HG03175 (cell line): ENCODE data around the gene PDP2.

ENCODE experiments used
- ATAC-seq: cut with Tn5 transposase; IDR thresholded peaks from one replicate; pipeline ENCODE4 v1.9.1; 2021; ENCODE audit warnings: mild to moderate bottlenecking, moderate library complexity; ENCODE audit not compliant: unreplicated experiment

Gene PDP2

DNA sequence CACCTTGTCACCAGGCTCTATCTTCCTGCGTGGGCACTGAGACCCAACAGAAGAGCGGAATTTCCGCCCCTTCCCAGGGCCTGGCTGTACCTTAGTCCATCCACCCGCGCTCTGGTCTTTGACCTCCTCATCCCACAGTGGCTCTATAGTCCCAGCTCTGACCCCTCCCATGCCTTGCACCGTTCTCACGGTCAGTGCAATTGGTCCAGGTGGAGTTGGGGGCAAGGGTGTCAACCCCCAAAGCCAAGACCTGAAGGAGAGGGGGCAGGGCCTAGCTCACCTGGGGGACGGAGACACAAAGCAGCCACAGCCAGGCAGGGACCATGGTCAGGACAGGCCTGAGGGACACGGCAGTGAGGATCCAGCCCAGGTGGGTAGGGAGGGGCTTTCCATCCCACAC, 37.4 kb downstream of the PDP2 start:
- no peak for ATAC-seq

DNA sequence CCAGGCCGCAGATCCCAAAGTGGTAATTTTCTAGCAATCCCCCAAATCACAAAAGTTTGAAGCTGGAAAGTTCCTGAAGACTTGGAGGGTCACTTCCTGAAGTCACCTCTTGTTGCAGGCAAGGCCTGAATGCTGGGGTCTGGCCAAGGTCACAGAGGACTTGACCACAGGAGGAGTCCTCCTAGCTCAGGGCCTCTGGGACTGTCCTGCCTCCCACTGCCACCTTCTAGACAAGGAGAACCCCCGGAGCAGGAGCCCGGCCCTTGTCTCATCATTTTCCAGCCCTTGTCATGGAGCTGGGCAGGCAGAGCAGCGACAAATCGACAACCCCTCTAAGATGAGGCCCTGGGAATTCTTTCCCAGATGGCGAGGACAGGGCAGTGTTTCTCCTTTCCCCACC, 38.0 kb downstream of the PDP2 start:
- ATAC-seq, result no peak

DNA sequence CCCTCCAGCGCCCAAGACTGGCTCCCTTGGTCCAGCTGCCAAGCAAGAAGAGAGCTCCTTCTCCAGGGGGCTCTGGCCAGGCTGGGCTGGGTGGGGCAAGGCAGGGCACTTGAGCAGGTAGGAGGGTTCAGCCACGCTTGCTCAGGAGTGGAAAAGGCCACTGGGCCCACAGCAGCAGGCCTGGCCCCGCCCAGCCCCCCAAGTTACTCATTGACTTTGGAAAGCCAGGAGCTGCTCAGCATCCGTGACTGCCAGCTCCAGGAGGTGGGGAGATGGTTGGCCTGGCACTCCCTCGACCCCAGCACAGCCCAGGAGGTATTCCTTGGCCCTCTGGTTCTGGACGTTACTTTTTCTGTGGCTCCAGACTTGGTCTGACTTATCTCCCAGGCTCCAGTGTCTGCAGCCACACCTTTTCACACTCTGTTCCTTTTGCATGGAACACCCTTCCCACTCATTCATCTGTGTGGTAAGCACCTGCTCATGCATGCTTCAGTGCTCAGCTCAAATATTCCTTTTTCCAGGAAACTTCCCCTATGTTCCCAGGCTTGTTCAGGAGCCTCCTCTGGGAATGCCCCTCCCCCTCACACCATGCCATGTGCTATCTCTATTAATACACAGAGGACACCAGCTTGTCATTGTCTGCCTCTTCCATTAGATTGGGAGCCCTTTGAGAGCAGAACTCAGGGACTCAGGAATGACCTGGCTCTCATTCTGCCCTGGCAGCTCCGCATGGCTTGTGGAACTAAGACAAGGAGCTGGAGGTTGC, 38.7 kb downstream of the PDP2 start, which contains the start of gene CDH16:
CDH16 (minus strand) TSS at position 83 of the 766 bp plus-strand sequence. CDS start 820 bp downstream, outside the sequence.
- no peak for ATAC-seq

DNA sequence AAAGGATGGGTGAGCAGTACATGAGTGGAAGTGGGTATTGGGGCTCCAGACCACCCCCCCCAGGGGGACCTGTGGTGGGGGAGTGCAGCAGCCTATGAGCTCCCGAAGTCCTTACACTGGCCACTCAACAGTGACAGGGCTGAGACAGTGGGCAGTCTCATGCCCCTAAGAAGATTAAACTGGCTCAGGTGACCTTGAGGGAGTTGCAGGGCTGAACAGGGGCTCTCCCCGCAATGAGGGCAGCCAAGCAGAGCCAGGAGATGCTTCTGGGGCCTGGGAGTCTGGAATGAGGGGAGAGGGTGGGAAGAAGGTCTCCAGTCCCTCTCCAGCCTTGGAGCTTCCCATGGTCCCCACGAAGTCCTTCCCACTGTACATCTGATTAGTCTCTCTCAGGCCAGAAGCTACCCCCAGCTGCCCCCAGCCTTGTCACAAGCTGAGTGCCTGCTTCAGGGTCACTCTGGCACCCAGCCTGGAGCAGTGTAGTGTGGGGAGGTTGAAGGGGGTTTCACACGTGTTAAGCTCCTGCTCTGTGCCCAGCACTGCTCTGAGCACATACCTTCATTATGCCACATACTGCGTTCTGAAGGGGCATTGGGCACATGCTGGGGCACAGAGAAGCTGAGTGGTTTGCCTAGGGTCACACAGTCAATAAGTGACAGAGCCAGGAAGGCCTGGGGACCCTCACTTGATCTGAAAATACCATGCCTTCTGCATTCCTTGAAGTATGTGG, 39.4 kb downstream of the PDP2 start:
- no peak for ATAC-seq

DNA sequence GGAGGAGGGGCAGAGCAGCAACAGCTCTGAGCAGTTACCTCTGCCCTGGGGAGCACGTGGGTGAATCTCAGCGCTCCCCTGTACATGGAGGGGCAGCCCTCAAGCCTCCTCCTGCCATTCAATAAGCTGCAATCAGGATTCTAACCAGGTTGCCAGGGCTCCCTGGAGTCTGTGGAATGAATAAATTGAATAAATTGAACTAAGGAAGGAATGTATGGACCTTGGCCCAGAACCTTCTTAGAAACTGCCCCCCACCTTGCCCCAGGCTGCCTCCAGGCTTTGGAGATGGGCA, 39.9 kb downstream of the PDP2 start:
- ATAC-seq, result no peak

DNA sequence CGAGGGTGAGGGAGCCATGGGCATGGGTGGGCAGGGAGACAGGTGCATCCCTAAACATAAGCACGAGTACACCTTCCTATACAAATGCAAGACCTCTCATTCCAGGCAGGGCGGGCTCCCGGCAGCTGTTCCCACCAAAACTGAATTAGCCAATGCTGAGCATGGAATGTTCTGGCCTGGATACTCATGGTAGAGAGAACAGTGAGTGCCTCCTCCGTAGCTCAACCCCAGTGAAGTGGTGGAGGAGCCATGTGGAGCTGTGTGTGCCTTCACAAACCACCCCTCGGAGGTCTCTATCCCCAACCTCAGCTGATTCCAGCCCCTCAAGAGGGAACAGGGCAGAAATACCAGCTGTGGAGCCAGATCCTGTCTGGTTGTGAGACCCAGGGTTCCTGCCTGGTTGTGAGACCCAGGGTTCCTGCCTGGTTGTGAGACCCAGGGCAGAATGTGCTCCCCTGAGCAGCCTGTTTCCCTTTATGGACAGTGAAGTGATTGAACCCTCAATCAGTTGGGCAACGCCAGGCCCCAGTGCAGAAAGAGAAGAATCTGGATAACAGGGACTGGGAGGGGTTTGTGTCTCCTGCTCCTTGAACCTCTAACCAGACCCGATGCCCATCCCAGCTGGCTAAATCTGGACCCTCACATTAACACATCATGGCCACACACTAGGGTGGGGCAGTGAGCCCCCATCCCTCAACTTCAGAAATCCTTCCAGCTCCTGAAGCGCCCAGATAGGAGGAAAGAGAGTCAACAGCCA, 40.8 kb downstream of the PDP2 start:
- no peak for ATAC-seq

DNA sequence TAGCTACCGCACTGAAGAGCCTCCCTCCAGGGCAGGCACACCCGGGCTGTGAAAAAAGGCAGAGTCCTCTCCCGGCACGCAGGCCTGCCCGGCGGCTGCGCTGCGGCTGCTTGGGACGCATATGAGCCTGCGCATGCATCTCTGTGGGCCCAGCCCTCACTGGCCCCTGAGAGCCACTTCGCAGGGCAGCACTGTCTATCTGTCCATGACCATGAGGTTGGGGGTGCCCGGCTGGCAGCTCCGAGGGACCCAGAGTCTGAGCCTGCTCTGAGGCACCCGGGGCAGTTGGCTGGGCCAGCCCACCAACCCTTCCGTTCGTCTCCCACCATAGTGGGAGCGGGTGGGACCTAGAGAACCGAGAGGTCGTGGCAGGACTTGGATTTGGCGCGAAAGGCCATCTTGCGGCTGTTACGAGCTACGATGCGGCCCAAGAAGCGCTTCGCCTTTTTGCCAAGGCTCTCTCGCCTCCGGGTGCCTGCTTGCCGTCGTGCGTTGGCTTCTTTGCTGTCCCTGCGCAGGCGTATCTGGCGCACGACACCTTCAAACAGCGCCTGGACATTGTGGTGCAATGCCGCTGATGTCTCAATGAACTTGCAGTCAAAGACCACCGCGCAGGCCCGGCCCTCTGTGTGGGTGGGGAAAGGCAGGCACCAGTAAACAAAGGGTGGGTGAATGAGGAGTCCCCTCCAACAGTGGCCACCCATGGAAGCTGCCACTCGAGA, 41.6 kb downstream of the PDP2 start:
- no peak for ATAC-seq

DNA sequence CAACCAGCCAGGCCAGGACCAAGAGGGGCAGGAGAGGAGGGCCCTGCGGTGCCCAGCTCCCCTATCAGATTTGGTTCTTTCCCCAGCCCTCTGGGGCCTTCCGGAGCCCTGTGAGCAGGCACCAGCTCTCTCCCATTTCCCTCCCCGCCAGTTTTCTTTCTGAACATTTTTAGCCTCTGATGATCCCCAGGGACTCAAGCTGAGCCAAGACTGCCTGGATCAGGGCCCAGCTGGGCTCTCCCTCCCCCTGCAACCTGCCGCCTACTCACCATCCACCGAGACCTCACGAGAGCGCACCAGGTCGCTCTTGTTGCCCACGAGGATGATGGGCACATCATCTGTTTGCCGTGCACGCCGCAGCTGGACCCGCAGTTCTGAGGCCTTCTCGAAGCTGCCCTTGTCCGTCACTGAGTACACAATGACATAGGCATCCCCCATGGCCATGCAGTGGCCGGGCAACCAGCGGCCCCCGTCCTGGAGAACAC, 43.0 kb downstream of the PDP2 start:
- ATAC-seq, result no peak

DNA sequence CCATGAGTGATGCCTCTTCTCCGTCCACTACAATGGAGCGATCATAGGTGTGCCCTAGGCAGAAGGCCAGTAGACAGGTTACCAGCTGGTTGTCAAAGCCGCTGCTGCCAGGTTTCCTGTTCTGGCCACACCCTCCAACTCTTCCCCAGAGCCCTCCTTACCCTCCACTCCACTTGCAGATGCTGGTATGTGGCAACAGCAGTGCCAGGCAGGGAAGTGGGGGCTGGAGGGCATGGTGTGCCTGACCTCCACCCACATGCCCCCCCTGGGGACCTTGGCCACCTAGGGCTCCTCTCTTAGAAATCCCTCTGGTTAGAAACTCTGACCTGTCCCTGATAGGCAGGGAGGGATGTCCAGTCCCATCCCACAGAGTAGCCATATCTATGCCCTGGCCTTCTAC, 43.6 kb downstream of the PDP2 start:
- no peak for ATAC-seq

DNA sequence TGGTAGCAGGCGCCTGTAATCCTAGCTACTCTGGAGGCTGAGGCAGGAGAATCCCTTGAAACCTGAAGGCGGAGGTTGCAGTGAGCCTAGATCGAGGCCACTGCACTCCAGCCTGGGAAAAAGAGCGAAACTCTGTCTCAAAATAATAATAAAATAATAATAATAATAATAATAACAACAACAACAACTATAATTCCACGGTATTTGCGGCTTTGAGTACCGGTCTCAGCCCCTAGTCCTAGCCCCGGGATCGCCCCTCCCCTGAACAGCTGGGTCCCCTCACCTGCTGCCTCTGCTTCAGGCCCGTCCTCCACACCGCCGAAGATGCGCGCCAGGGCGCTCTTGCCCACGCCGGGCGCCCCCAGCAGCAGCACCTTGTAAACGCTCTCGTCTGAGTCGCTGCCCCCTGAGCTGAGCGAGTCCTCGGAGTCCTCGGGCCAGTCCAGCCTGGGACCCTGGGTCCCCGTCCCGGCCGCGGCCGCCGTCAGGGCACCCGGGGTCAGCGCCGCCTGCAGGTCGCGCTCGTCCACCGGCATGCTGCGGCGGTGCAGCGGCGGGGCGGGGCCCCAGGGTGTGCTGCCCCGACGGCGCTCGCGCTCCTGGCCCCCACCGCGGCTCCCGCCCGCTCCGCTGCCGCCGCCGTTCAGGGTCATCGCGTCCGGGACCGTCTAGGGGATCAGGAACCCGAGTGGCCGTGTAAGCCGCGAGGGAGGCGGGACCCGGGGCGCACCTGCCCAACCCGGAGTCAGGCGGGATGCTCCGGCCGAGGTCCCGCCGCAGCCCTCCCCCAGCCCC, 44.4 kb downstream of the PDP2 start:
- no peak for ATAC-seq

DNA sequence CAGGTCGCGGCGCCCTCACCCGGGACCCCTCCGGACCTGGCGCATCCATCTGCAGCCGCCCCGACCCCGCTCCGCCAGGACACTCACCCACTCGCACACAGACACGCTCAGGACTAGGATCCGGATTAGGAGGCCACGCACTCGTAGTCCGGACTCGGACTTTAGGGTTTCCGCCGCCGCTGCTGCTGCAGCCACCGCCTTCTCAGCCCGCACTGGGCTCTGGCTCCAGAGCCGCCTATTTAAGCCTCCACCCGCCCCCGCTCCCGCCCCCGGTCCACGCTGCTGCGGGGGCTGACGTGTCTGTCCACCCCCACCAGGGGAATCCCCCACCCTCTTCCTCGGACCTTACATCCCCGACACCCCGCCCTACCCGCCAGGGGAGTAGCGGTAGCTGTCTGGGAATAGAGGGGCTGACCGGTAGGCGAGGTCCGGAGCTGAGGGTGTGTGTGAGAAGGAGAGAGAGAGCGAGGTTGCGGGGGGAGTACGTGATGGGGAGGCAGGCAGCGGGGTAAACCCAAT, 45.1 kb downstream of the PDP2 start, which contains the start of gene RRAD:
RRAD (minus strand) TSS at position 214 of the 519 bp plus-strand sequence. CDS start 356 bp downstream, outside the sequence.
- no peak for ATAC-seq

DNA sequence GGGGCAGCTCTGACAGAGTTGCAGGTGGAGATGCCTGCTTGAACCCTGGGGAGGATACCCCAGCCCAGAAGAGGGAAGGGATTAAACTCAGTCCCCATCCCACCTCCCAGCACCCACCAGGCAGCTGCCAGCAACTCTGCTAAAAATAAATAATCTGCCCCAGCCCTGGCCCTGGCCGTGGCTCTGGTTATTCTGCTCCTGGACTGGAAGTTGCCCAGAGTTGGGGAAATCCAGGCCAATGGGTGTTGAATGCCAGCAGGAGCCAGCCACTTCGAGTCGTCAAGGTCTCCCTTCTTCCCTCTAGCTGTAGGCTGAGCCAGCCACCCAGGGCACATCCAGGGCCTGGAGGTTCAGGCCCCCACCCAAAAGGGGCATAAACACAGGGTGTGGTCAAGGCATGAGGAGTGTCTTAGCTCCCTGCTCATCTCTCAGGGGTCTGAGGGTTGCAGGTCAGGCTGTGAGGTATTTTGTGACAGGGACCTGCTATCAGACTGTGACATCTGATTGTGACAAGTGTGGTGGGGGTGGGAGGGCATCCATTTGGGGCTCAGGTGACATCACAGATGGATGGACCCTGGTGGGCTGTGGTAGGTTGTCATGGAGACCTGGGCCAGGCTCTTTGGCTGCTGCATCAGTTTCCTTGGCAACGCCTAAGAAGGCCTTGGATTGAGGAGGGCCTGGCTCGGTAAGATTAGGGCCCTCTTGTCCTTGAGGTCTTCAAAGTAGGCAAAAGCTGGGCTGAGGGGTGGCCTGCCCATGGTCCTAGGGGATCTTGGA, 46.0 kb downstream of the PDP2 start:
- no peak for ATAC-seq

DNA sequence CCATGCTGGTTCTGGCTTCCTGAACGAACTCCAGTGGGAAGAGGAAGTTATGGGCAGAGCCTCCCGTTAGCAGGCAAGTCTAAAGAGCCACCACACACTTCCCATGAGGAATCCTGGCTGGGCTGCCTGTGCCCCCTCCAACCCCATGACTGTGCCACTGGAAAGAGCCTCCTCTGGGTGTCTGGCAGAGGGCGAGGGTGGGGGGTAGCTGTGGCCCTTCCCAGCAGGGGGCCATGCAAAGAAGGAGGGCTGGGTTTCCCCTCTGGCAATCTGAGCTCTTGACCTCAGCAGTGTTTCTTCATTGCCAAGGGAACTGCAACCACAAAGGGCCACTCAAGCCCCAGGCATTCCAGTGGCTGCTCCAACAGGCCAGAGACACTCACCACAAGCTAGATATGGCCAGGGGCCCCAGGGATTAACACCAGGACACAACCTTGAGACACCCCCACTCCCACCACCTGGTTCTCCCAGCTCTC, 46.7 kb downstream of the PDP2 start:
- no peak for ATAC-seq

DNA sequence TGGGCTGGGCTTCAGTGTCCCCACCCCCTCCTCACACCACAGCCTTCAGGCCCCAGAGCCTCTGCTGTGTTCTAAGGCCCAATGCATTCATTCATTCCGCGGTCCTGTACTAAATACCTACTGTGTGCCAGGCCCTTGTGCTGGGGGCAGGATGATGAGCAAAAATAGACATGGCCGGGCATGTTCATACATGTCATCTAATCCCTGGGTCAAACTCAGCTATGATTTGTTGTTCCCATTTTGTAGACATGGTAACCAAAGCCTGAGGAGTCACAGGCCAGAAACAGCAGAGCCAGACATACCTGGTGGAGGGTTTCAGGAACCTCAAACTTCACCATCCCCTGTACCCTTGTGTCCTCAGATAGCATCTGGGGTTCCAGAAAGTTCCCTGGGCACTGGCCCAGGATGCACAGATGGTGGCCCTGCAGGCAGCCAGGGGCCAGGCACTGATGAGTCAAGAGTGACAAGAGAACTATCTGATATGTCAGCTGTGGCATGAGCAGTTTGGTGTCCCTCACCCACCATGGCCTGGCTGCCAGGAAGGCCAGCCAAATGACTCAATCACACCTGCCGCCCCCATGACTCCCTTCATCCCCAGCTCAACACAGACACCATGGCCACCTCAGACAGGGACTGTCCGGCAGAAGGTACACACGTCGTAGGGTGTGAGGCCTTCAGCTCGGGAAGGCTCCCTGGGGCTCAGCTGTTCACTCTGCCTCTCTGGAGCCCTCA, 47.8 kb downstream of the PDP2 start:
- ATAC-seq, result no peak

DNA sequence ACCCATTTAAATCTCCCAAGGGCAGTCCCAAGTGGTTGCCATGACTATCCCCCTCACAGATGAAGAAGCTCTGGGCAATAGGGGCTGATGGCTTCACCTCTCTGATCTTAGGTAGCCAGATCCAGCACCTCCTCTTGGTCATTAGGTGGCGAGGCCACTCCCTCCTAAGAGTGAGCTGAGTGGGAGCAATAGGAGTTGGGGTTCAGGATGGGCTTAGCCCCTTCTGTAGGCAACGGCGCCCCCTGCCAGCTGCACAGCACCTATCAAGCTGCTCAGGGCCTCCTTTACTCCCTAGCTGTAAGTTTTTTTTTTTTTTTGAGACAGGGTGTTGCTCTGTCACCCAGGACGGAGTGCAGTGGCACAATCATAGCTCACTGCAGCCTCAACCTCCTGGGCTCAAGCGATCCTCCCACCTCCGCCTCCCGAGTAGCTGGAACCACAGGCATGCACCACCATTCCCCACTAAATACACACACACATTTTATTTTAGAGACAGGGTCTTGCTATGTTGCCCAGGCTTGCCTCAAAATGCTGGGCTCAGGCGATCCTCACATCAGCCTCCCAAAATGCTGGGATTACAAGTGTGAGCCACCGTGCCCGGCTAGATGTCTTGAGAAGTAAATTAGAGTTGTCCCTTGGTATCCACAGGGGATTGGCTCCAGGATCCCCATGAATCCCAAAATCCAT, 48.5 kb downstream of the PDP2 start:
- no peak for ATAC-seq

DNA sequence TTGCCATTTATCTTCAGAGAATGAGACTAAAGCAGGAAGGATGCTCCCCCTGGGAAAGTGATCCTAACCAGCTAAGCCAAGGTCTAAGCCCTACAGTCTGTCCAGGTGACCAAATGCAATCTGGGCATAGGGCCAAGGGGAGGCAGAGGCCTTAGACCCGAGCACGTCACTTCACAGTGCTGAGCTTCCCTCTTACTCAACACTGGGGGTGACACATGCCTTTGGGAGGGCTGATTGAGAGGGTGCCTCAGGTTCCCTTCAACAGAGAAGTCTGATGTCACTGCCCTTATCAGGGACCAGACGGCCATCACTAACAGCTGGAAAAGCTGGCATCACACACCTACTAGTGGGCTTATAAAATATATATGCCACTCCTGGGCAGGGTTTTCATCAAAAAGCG, 49.9 kb downstream of the PDP2 start:
- ATAC-seq, result no peak

DNA sequence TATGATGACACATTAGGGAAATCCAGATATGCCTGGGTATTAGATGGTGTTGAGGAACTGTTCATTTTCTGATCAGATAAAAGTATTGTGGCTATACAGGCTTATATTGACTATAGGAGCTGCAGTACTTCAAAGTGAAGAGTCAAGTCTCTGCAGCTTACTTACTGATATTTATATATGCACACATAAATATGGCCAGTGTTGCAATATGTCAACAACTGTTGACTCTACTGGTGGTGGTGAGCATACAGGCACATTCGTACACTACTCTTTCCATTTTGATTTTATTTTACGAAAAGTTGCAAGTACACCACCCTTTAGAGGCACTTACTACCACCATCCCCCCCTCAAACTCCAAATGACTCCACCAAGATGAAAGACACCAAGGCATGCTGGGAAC, 51.4 kb downstream of the PDP2 start:
- no peak for ATAC-seq

DNA sequence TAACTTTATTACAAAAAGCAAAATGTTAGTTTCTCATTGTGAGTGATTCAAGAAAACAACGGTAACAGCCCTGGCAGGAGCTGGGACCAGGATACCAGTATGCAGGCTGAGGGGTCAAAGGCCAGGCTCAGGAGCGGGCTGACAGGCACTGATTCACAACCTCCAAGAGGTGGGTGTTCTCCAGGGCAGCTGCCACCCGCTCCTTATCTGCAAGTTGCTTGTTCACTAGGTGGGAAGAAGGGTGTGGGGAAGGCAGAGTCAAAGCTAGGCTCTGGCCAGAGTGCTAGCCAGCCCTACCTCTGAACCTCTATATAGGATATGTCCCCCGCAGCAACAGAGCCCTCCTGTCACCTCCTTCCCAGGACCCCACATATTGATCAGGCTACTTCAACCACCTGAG, 51.8 kb downstream of the PDP2 start:
- ATAC-seq, result no peak
